Endometrial microvascular endothelial cells (primary cell): Measurements from ENCODE around the gene USP6. TPM values are rescaled to one million over a fixed set of nuclear protein-coding genes. Genes with fewer than 3 reads are reported as not detected.
"Not testable (repeated sequence)": the region's sequence is repeated elsewhere in the genome, so short reads cannot be mapped to it uniquely, and the experiment has no call there.

ENCODE experiments used
- in situ Hi-C: cut with HindIII; loops from 2 replicates; pipeline ENCODE4 v1.10.0; 2017; ENCODE audit warnings: low sequenced_read_pairs, low pct_unique_long_range_greater_than_20kb; ENCODE audit errors: inconsistent ontology term
- total RNA-seq: library from RNA; depleted of rRNA; stranded (reverse); fragments of >200 nt; gene quantifications from one replicate; pipeline ENCODE4 v1.2.3, GENCODE V29; 2015; ENCODE audit errors: inconsistent ontology term

Gene USP6
- total RNA-seq, 1 donor from 2014 or later: not detected

DNA sequence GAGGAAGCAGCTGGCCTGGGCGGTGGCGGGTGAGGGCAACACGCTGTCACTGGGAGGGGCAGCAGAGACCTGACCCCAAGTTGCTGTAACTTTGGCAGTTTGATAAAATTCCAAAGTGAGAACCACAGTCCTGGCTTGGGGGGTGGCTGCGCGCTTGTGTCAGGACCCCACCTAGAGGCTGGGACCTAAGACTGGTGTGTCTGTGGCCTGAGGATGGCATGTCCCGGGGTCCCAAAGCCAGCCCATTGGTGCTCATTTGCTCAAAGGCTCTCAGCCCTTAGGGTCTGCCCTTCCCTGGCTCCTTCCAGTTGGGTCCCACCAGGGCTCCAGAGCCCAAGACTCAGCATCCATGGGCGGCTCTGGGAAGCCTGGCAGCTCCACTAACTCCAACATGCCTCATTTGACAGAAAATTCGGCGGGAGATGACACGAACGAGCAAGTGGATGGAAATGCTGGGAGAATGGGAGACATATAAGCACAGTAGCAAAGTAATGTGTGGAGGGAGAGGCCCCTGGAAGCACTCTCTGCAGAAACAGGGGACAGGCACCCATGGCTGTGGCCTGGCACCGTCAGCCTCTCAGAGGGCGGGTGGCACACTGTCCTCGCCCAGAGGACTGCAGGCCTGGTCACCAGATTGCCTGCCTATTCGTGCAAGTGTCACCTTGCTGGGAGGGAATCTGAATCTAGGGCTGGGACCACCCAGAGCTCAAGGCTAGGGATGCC is 16.8 kb downstream of the USP6 start:
- in situ Hi-C loops: not testable (repeated sequence)

DNA sequence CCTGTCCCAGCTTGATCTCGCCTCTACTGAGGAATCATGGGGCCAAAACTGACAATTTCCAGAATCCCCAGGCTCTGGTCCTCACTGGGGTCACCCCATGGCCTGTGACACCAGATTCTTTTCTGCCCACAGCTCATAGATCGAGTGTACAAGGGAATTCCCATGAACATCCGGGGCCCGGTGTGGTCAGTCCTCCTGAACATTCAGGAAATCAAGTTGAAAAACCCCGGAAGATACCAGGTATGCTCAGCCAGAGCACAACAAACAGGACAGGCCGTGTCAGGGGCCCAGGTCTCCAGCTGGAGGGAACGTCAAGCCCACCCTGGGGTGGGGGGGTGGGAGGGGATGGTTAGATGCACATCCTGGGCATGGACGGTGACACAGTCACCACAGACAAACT is 17.5 kb downstream of the USP6 start:
- in situ Hi-C loops: no loop called here

DNA sequence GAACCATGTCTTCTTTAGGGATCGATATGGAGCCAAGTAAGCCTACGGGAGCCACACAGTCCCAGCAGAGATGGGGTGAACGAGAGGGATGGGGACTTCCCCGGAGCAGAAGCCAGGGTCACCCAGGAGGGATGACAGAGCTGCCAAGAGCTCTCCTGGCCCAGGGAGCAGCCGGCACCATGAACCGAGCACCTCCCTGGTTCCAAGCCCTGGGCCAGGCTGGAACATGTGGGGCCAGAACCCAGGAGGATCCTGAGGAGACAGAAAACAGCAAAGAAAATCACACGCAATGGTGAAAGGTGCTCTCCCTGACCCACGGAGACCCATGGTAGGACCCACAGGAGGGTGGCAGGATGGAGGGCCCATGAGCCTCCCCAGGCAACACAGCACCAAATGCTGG is 18.1 kb downstream of the USP6 start:
- in situ Hi-C loops: not testable (repeated sequence)

DNA sequence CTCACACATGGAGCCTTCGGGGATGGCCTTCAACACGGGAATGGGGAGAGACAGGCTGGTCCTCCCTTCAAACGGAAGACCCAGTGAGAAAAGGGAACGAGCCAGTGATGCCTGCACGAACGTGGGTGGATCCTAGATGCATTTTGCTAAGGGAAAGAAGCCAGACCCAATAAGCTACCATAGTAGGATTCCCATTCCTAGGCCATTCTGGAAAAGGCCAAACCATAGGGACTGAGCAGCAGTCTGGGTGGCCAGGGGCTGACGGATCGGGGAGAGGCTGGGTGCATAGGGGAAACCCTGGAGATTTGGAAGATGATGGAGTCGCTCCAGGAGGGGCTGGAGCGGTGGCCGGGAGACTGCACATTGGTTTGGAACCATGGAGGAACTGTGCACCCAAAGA is 18.7 kb downstream of the USP6 start:
- in situ Hi-C loops: not testable (repeated sequence)

DNA sequence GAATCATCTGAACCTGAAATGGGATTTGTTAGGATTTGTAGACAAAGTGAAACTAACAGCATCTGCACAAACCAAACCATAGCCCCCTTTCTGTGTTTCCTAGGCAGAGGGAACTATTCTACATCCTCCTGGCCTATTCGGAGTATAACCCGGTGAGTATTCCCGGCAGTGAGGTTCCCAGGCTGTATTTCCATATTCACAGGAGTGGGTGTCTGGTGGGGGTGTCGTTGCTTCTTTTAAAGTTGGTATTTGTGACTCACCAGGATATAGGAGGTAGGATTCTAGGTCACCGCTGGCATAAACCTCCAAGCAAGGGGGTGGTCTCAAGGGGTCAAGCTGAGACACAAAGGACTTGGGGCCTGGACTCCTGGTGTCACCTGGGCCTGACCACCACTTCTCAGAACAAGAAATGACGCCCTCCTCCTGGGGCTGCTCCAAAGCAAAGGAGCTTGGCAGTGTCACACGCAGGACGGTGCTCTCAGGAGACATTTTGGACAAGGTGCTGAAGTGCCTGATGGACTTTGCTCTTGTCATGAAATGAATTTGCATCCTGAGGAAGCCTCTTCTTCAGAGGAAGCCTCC is 19.4 kb downstream of the USP6 start:
- in situ Hi-C loops: not testable (repeated sequence)

DNA sequence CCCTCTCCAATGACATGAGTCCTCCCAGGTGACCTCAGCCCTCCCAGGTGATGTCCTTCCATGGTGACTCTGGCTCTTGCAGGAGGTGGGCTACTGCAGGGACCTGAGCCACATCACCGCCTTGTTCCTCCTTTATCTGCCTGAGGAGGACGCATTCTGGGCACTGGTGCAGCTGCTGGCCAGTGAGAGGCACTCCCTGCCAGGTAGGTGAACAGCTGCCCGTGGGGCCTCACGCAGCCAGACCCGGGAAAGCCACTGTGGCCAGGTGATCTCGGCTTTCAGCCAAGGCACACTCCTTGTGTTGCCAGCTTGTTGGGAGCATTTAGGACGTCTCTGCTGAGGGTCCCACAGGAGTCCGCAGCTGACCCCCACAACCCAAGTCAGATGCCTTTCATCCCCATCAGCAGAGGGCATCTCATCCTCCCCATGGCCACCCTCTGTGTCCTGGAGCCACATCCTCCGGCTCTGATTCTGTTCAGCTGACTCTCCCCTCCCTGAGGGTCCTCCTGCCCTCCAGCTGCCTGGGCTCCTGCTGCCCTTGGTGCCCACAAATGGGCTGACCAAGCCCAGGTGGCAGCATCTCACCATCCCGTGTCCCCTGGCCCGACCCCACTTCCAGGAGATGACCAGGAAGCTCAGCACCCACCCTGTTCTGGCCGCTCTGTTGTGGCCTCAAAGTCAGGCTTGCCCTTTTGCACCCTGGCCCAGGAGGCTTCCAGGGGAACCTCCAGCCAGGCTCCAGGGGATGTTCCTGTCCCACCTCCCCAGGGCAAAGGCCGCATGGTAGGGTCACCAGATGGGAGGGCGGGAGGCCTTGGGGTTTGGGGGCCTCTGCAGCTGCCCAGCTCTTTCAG is 20.1 kb downstream of the USP6 start:
- in situ Hi-C loops: no loop called here

DNA sequence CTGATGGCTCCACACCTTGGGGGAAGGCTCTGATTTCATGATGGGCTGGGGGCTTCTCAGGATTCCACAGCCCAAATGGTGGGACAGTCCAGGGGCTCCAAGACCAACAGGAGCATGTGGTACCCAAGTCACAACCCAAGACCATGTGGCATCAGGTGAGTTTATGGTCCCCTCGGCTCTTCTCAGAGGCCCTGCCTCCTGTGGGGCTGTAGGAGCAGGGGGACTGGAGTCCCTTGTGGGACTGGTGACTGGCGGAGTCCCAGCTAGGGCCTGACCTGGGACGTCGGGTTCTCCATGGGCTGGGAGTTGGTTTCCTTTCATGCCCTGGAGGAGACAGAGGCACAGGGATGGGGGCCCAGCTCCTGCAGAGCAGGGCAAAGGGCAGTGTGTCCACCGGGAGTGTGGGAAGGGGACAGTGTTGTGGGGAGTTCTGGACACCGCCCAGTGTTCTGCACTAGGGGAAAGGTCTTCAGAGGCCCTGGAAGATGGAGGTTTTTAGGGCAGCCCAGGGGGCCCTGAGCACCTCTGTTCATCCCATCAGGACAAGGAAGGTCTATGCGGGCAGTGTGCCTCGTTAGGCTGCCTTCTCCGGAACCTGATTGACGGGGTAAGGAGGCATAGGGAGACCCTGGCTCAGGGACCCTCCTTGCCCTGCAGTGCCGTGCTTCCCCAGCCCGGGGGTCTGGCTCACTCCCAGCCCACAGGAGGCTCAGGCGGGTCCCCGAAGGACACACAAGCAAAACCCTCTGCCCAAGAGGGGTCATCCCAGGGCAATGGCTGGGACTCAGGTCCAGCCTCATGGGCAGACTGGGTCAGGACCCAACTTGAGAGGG is 21.0 kb downstream of the USP6 start:
- in situ Hi-C loops: not testable (repeated sequence)

DNA sequence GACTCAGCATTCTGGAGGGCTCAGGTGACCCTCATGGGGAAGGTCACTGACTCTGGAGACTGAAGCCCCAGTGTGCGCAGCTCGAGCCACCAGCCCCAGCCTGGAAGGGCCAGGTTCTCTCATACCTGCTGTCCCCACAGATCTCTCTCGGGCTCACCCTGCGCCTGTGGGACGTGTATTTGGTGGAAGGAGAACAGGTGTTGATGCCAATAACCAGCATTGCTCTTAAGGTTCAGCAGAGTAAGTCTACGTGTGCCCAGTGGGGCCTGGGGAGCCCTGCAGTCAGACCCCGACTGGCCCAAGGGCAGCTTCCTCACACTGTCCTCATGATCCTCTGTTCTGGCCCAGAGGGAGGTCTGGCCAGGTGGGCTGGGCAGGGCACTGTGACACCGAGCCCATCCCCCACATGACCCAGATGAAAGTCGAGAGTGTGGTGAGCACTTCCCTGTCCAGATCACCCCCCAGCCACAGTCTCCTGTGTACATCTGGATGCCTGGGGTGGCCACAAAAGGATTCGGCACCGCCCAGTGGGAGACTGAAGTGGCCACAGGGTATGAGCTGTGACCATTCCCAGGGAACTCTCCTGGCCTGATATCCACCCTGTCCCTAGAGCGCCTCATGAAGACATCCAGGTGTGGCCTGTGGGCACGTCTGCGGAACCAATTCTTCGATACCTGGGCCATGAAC is 21.8 kb downstream of the USP6 start:
- in situ Hi-C loops: not testable (repeated sequence)

DNA sequence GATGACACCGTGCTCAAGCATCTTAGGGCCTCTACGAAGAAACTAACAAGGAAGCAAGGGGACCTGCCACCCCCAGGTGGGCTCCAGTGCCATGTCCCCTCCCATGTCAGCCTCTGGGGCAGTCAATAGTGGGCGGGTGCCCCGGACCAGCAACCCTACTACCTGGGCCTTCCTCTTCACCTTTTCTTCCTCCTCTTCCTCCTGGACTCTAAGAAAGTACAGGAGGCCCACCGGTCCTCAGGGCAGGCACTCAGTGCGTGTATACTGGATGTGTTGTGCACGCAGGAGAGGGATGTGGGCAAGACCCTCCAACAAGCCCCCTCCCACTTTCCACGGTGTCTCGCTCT is 22.3 kb downstream of the USP6 start:
- in situ Hi-C loops: not testable (repeated sequence)

DNA sequence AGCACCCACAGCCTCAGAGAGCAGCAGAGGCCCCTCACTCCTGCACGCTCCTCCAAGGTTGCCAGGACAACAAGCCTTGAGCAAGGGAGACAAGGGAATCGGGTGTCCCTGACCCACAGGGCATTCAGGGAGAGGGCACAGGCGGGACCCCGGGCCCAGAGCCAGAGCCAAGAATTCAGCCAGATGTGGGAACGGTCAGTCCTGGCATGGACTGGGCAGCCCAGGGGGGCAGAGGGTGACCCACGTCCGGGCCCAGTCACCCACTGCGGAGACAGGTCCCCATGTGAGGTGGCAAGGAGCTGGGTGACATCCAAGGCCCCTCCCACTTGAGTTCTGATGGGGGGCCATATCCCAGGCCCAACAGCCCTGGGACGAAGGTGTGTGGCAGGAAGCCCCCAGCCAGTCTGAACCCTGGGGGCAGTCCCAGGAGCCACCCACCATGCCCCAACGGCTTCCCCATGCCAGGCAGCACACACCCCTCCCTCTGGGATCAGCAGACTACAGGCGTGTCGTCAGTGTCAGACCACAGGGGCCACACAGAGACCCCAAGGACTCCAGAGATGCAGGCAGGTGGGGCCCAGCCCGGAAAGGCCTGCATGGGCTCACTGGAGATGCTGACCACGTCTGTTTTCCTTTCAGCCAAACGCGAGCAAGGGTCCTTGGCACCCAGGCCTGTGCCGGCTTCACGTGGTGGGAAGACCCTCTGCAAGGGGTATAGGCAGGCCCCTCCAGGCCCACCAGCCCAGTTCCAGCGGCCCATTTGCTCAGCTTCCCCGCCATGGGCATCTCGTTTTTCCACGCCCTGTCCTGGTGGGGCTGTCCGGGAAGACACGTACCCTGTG is 23.0 kb downstream of the USP6 start:
- in situ Hi-C loops: no loop called here

DNA sequence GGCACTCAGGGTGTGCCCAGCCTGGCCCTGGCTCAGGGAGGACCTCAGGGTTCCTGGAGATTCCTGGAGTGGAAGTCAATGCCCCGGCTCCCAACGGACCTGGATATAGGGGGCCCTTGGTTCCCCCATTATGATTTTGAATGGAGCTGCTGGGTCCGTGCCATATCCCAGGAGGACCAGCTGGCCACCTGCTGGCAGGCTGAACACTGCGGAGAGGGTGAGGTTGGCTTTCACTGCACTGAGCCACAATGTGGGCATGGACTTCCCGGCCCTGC is 23.6 kb downstream of the USP6 start:
- in situ Hi-C loops: no loop called here

DNA sequence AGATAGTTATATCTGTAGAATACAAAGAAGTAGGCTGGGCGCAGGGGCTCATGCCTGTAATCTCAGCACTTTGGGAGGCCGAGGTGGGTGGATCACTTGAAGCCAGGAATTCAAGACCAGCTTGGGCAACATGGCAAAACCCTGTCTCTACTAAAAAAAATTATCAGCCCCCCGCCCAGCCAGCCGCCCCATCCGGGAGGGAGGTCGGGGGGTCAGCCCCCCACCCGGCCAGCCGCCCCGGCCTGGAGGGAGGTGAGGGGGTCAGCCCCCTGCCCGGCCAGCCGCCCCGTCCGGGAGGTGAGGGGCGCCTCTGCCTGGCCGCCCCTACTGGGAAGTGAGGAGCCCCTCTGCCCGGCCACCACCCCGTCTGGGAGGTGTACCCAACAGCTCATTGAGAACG is 27.0 kb downstream of the USP6 start:
- in situ Hi-C loops: not testable (repeated sequence)

DNA sequence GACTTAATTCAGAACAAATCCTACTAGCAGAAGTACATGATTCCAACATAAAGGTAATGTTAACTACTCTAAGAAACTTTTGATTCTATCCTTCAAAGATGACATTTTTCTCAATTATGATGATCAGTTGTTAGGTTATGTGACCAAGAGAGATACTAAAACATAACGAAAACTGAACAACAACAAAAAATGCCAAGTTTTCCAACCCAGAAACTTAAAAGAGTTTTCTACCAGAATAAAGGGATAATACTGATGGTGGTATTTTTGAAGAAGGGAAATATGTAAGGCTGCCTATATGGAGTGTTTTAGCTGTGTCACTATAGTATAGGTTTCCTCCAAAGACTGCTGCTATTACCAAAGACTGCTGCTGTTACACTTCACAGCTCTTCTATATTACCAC is 30.3 kb downstream of the USP6 start:
- in situ Hi-C loops: not testable (repeated sequence)

DNA sequence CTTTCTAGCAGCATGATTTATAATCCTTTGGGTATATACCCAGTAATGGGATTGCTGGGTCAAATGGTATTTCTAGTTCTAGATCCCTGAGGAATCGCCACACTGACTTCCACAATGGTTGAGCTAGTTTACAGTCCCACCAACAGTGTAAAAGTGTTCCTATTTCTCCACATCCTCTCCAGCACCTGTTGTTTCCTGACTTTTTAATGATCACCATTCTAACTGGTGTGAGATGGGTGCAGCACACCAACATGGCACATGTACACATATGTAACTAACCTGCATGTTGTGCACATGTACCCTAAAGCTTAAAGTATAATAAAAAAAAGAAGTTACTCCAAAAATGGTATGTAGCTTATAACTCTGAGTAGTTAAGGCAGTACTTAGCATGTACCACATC is 44.9 kb downstream of the USP6 start:
- in situ Hi-C loops: not testable (repeated sequence)

DNA sequence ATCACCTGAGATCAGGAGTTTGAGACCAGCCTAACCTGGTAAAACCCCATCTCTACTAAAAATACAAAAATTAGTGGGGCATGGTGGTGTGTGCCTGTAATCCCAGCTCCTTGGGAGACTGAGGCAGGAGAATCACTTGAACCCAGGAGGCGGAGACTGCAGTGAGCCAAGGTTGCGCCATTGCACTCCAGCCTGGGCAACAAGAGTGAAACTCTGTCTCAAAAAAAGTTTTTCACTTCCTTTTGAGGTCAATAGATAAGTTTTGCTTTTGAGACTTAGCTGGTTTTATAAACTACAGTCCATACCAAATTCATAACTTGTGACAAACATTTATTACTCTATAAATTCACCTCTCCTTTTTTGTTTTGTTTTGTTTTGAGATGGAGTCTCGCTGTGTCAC is 46.0 kb downstream of the USP6 start:
- in situ Hi-C loops: not testable (repeated sequence)

DNA sequence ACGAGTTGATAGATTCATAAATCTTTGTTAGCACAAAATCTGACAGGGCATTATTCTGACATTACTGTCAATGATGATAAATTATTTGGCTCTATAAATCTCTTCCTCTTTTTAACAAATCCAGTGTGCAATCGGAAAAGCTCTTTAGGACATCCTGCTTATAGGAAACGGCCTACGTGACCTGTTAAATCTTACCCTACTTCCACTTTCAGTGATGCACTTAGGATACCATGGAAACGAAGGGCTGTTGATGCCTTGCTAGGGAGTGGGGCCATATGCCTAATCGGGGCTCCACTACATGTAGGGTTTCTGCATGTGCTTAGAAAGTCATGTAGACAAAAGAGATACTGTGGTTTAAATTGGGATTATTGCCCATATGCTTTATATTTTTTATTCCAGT is 48.6 kb downstream of the USP6 start:
- in situ Hi-C loops: no loop called here

DNA sequence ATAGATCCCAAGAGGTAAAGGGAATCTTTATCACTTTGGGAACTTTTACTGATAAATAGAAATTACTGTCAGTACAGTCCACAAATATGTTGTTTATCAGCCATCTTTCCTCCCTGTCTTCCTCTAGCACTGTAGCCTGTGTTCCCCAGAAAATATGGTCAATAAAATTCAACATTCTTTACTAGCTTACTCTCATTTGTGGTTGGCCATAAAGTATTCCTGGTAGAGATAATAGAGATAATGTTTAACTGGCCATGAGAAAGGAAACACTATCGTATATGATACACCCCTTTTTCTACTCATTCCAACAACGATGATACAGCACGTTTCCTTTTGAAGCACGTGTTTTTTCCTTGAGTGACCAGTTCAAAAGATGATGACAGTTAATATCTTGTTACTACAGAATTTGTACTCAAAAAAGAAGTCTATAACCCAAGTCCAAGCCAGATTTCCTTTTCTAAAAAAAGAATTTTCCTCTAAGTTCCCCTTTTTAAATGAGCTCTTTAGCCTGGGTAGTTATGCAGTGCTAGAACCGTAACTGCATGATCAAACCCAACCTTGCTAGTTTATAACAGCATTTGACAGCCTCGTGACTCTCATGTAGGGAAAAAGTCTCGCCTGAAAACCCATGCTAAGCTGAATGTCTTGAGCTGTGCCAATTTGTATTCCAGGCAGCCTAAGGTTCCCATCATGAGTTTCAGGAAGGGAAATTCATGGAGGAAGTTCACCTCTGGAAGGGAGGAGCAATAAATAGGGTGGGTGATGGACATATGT is 50.1 kb downstream of the USP6 start:
- in situ Hi-C loops: not testable (repeated sequence)
